SH-SY5Y (cell line): Measurements from ENCODE around the gene PDCD1.

Experiments used
- GATA2 ChIP-seq: IDR thresholded peaks from 2 replicates; pipeline ENCODE4 v1.6.1; 2011; ENCODE audit warnings: mild to moderate bottlenecking, low read depth, low read length
- GATA3 ChIP-seq: IDR thresholded peaks from 2 replicates; pipeline ENCODE4 v1.6.1; 2011; ENCODE audit warnings: low read depth, mild to moderate bottlenecking, low read length, moderate library complexity

PDCD1 gene

DNA sequence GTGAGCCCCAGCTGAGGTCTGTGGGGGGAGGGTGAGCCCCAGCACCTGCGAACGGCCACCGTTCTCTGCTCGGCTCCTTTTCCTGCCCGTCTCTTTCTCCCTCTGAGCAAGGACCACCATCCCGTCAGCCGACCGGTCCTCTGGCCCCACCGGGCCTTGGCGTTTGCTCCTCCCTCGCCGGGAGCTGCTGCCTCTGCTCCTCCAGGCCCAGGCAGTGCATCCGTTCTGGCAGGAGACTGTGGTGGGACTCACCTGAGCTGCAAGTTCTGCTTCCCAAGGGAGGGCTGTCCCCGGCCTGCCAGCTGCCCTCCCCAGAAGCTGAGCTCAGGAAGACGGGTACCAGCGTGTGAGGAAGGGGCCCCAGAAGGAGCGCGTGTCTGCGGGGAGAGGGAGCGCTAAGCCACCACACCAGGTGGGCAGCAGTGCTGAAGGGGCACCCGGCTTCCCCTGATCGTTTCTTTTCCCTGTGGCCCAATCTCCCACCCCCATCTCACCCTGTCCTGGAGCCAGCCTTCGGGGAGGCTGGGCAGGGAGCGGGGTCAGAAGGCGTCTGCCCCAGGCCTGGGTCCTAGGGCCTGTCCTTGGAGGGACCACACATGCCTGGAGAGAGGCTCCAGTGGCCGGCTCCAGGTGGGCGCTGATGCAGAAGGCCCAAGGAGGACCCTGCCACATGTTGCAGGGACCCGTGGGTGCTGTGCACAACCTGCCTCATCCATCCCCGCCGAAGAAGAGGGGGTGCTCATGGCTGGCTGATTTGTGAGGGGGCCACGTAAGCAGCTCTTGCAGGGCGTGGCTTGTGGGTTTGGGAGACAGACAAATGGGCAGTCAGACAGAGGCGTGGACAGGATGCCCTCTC is 8.3 kb upstream of the PDCD1 start:
- TF ChIP-seq GATA3, result no peak
- no peak for TF ChIP-seq GATA2

DNA sequence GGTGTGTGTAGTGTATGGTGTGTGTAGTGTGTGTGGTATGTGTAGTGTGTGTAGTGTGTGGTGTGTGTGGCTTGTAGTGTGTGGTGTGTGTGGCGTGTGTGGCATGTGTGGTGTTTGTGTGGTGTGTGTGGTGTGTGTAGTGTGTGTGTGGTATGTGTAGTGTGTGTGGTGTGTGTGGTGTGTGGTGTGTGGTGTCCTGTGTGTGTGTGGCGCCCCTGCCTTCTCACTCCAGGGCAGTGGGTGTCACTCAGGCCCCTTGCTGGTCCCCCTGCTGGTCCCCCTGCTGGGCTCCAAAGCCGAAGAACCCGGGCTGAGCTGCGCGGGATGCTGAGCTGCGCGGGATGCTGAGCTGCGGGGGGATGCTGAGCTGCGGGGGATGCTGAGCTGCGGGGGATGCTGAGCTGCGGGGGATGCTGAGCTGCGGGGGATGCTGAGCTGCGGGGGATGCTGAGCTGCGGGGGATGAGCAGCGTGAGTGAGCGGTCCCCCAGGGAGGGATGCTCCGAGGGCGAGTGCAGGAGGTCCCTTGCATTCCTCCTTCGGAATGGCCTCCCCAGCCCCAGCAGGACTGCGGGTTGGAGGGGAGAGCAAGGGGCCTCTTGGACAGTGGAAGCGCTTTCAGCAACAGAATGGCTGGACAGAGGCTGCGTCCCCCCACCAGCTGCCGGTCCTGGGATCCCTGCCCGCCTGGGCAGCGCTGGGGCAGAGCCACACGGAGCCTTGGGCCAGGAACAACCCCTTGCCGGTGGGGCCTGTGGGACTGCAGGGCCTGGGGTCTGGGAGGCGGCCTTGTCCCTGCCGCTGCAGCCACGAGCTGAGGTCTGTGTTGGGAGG is 7.5 kb upstream of the PDCD1 start:
- TF ChIP-seq GATA2 (no peak), GATA3 (no peak)

DNA sequence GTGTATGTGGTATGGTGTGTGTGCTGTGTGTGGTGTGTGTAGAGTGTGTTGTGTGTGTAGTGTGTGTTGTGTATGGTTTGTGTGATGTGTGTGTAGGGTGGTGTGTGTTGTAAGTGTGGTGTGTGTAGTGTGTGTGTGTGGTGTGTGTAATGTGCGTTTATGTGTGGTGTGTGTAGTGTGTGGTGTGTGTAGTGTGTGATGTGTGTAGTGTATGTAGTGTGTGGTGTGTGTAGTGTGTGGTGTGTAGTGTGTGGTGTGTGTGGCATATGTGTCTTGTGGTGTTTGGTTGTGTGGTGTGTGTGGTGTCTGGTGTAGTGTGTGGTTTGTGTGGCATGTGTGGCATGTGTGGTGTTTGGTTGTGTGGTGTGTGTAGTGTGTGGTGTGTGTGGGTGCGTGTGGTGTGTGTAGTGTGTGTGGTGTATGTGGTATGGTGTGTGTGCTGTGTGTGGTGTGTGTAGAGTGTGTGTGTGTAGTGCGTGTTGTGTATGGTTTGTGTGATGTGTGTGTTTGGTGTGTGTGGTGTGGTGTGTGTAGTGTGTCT is 6.8 kb upstream of the PDCD1 start:
- TF ChIP-seq GATA3, result no peak
- TF ChIP-seq GATA2, result no peak

DNA sequence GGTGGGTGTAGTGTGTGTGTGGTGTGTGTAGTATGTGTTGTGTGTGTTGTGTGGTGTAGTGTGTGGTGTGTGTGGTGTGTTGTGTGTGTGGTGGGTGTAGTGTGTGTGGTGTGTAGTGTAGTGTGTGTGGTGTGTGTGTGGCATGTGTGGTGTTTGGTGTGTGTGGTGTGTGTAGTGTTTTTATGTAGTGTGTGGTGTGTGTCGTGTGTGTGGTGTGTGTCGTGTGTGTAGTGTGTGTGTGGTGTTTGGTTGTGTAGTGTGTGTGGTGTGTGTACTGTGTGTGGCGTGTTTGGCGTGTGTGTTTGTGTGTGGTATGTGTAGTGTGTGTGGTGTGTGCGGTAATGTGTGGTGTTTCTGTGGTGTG is 6.1 kb upstream of the PDCD1 start:
- TF ChIP-seq GATA2, result no peak
- no peak for TF ChIP-seq GATA3

DNA sequence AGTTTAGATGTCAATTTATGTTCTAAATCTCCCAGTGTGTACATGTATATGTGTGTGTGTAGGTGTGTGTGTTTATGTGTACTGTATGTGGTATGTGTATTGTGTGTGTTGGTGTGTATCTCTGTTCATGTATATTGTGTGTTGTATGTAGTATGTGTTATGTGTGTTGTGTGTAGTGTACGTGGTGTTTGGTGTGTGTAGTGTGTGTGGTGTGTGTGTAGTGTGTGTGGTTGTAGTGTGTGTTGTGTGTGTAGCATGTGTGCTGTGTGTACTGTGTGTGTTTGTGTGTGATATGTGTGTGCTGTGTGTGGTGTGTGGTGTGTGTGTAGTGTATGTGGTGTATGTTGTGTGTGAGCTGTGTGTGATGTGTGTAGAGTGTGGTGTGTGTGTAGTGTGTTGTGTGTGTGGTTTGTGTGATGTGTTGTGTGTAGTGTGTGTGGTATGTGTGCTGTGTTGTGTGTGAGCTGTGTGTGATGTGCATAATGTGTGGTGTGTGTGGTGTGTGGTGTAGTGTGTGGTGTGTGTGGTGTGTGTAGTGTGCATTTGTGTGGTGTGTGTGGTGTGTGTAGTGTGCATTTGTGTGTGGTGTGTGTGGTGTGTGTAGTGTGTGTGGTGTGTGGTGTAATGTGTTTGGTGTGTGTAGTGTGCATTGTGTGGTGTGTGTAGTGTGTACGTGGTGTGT is 5.6 kb upstream of the PDCD1 start:
- no peak for TF ChIP-seq GATA3

DNA sequence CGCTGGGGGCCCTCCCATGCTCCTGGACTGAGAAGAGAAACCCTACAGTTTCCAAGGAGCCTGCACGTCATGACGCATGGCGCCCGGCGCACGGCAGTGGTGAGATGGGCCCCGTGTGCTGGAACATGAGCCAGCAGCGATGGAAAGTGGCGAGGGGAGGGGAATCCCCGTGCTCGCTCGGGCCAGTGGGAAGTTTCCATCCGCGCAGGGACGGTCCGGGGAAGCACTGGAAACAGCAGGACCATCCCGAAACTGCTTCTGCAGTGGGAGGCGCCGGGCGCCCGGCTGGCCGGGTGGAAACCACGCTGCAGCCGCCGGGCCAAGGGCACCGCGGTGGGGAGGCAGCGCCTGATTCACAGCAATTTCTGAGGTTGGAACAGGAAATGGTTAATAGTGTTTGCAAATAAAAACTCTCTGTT is 4.9 kb upstream of the PDCD1 start:
- no peak for TF ChIP-seq GATA2
- no peak for TF ChIP-seq GATA3

DNA sequence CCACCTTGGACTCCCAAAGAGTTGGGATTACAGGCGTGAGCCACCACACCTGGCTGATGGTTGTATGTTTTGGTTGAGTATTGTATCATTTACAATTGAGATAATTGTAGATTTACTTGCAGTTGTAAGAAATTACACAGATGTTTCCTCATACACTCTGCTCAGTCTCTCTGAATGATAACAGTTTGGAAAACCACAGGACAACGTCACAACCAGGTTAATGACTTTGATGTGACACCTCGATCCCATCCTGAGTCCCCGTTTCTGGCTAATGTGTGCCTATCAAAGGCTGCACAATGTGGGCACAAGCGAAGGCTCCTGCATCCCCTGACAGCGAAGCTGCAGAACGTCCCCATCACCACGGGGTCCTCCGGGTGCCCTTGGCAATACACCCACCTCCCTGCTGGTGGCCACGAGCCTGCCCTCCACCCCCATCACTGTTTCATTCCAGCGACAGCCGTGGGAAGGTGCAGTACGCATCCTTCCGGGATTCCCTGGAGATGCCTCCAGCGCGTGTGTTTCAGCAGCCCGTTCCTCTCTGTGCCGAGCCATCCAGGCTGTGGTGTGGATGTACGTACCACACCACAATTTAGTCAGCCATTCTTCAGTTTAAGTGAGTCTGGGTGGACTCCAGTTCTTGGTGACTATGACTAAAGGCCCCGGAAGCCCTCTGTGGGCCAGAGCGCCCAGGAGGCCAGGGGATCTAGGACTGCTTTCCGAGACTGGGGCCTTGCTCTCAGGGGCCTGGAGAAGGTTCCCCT is 4.3 kb upstream of the PDCD1 start:
- TF ChIP-seq GATA2, result no peak
- no peak for TF ChIP-seq GATA3

DNA sequence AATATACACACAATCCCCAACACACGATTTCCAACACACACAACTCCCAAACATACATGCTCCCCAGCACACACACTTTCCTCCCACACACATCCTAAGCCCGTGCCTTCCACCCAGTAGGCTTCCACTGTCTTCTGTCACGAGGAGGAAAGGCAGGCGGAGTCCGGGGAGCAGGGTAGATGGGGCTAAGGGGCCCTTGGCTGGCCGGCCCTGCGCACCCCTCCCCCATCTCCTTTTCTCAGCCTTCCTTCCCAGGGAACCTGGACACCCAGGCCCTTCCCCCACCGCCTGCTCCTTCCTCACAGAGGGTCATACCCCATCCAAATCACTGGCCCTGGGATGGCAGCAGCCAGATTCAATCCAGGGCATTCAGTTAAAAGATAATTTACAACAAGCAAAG is 3.4 kb upstream of the PDCD1 start:
- TF ChIP-seq GATA3, result no peak
- no peak for TF ChIP-seq GATA2

DNA sequence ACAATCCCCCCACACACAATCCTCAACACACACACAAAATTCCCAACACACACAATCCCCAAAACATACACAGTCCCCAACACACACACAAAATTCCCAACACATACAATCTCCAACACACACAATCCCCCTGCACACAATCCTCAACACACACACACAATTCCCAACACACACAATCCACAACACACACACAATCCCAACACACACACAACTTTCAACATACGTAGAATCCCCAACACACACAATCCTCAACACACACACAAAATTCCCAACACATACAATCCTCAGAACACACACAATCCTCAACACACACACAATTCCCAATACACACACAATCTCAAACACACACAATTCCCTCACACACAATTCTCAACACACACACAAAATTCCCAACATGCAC is 2.6 kb upstream of the PDCD1 start:
- TF ChIP-seq GATA2, result no peak
- TF ChIP-seq GATA3, result no peak

DNA sequence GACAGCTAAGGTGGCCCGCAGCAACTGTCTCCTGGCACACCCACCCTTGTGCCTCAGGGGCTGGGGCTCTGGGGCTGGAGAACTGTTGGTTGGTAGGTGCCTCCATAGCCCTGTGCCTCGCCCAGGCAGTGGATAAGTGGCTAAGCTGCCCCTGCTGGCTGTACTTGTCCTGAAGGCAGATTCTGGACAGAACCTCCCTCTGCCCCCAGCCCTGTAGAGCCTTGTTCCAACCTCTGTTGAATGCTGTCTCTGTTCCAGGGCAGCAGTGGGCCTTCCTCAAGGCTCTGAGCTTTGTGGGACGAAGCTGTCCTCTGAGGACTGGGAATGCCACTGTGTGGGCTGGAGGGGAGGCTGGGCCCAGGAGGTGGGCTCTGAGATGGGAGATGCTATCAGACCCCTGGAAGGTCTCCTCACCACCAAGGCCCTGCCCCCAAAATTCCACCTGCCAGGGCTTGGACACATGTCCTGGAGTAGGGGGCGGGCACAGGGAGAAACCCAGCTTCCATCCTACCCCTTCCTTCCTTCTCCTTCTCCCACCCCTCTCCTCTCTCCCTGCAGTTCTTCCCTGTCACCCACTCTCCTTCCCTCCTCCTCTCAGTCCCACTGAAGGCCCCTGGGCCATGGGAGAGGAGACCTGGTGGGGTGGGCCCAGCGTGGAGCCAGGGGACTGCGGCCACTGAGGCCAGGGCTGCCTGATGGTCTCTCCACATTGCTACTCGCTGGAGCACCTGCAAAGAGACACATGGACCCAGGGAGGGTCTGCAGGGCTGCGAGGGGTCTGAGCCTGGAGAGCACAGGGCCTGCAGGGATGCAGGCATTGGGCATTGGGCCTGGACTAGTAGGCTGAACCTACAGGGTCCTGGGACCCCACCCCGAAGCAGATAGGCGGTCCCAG is 1.7 kb upstream of the PDCD1 start:
- TF ChIP-seq GATA3, result no peak
- TF ChIP-seq GATA2, result no peak

DNA sequence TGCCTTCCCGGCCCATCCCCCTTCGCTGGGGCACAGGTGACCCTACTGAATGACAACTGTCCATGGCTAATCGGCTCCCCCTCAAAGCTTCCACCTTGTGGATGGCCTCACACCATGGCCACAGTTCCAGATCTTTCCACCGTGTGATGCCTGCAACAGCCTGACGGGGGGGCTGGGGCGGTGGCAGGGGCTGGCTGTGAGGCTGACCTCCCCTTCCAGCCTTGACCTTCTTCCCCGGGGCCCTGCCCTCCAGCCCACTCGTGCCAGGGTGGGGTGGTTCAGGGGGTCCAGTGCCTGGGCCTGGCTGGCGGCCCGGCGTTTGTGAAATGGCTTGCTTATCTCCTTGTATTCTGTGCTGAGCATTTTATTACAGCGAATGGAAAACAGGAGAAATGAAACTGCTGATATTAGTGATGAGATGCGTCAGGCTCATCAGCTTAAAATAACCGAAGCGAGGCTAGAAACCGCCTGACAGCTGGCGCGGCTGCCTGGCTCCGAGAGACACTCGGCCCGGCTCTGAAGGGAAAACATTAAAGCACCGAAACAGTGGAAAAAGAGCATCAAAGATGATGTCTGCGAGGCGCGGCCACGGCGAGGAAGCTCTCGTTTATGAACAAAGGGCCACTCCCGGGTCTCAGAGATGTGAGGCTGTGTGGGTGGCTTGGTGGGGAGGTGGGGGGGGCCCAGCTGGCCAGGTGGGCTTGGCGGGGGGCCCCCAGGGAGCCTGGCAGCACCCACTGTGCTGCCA is 916 bp upstream of the PDCD1 start:
- TF ChIP-seq GATA3 (no peak), GATA2 (no peak)

DNA sequence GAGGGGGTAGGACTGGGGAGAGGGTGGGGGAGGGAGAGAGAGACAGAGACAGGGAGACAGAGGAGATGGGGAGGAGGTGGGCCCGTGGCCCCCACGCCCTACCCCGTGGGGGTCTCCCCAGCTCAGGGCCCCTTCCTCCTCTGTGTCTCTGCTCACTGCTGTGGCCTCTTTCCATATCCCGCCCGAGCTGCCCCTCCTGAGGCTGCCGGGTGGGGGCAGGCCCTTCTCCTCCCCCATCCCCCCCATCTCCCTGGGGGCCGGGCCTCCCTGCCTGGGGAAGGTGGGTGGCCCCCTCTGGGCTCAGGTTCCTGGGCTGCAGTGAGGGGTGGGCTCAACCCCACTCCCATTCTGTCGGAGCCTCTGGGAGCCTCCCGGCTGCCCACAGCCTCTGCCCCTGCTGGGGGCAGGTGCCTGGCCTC is 332 bp upstream of the PDCD1 start:
- TF ChIP-seq GATA3 (no peak), GATA2 (no peak)
